ENCODE results near the gene KIF20A. TPM values are rescaled to one million over a fixed set of nuclear protein-coding genes. Genes with fewer than 3 reads are reported as not detected.

Gene KIF20A
- total RNA-seq, 1 donor from 2014 or later = 0.59 TPM

Other genes with a start within 250 kb of the KIF20A start
- gene FAM13B, start 146.0 kb upstream of the KIF20A start, total RNA-seq = 20.4 TPM
- not detected for gene WNT8A, start 95.1 kb upstream of the KIF20A start, total RNA-seq
- 2.1 TPM for gene NME5, start 39.7 kb upstream of the KIF20A start, total RNA-seq
- 29.4 TPM for gene BRD8, start 482 bp upstream of the KIF20A start, total RNA-seq
- gene CDC23, start 34.2 kb downstream of the KIF20A start, total RNA-seq = 22.2 TPM
- 0.72 TPM for gene GFRA3, start 95.5 kb downstream of the KIF20A start, total RNA-seq
- gene CDC25C, start 152.7 kb downstream of the KIF20A start, total RNA-seq = not detected
- gene FAM53C, start 159.2 kb downstream of the KIF20A start, total RNA-seq = 32.3 TPM
- gene KDM3B, start 173.6 kb downstream of the KIF20A start, total RNA-seq = 40.8 TPM